ENCODE measurements around the gene TNIP1.
A peak's percentile ranks its signal among the peaks of the same experiment; 100 is the strongest.

Gene TNIP1

GRCh38 chr5:151083081-151083676 lies 2.3 kb upstream of the TNIP1 start:
- DNase-seq = peak; percentile 20

GRCh38 chr5:151082282-151082902 lies 1.6 kb upstream of the TNIP1 start:
- no peak for DNase-seq

- DNase-seq = no peak
Measured at GRCh38 chr5:151081431-151082281, 822 bp upstream of the TNIP1 start.

GRCh38 chr5:151079838-151080612 lies 809 bp downstream of the TNIP1 start:
- no peak for DNase-seq

- DNase-seq = no peak
Measured at GRCh38 chr5:151078490-151079262, 2.2 kb downstream of the TNIP1 start.

- no peak for DNase-seq
Measured at GRCh38 chr5:151077967-151078366, 2.9 kb downstream of the TNIP1 start.

GRCh38 chr5:151077419-151077818 lies 3.4 kb downstream of the TNIP1 start:
- DNase-seq = no peak

- no peak for DNase-seq
Measured at GRCh38 chr5:151076616-151077015, 4.2 kb downstream of the TNIP1 start.

GRCh38 chr5:151075698-151076331 lies 5.0 kb downstream of the TNIP1 start:
- DNase-seq = no peak

- DNase-seq = no peak
Measured at GRCh38 chr5:151074557-151074956, 6.3 kb downstream of the TNIP1 start.

GRCh38 chr5:151073280-151073679 lies 7.6 kb downstream of the TNIP1 start:
- DNase-seq = no peak

- DNase-seq = no peak
Measured at GRCh38 chr5:151072630-151073025, 8.2 kb downstream of the TNIP1 start.

GRCh38 chr5:151071848-151072629 lies 8.8 kb downstream of the TNIP1 start:
- no peak for DNase-seq

GRCh38 chr5:151071021-151071420 lies 9.8 kb downstream of the TNIP1 start:
- DNase-seq = no peak

- no peak for DNase-seq
Measured at GRCh38 chr5:151070449-151070848, 10.4 kb downstream of the TNIP1 start.

- no peak for DNase-seq
Measured at GRCh38 chr5:151068433-151069197, 12.2 kb downstream of the TNIP1 start.

- no peak for DNase-seq
Measured at GRCh38 chr5:151067632-151068432, 13.0 kb downstream of the TNIP1 start.

GRCh38 chr5:151066920-151067319 lies 13.9 kb downstream of the TNIP1 start:
- no peak for DNase-seq

- DNase-seq = no peak
Measured at GRCh38 chr5:151065609-151066008, 15.2 kb downstream of the TNIP1 start.
